ENCODE data around the gene SLC22A23.

DNA sequence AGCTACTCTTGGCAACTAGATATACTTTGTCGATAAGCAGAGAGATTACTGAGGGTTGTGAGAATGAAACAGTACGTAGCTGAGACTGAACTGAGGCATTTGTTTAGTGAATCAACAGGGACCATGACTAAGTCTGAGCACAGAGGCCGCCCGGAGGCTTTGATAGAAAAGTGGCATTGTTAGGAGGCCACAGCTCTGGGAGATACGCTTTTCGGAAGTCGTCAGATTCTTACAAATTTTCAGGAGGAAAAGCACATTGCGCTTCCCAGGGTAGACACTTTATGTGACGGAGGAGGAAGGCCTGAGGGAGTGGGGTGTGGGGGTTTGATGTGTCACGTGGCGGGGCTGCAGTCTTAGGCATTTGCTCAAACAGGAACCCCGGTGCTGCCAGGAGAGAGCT is 128.7 kb downstream of the SLC22A23 start:
- TF ChIP-seq, protein P1, sequence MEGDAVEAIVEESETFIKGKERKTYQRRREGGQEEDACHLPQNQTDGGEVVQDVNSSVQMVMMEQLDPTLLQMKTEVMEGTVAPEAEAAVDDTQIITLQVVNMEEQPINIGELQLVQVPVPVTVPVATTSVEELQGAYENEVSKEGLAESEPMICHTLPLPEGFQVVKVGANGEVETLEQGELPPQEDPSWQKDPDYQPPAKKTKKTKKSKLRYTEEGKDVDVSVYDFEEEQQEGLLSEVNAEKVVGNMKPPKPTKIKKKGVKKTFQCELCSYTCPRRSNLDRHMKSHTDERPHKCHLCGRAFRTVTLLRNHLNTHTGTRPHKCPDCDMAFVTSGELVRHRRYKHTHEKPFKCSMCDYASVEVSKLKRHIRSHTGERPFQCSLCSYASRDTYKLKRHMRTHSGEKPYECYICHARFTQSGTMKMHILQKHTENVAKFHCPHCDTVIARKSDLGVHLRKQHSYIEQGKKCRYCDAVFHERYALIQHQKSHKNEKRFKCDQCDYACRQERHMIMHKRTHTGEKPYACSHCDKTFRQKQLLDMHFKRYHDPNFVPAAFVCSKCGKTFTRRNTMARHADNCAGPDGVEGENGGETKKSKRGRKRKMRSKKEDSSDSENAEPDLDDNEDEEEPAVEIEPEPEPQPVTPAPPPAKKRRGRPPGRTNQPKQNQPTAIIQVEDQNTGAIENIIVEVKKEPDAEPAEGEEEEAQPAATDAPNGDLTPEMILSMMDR (IDR thresholded peaks at IDR 0.05 in 4 of 5, conservative IDR thresholded peaks at IDR 0.05 in 1 of 5): no peak
- no peak for TF ChIP-seq POLR2A (IDR thresholded peaks at IDR 0.05)

All from gastrocnemius medialis (tissue), 4 donors.